C4-2B (cell line): ENCODE results near the gene FKBP1A.

ENCODE experiments used
- ZFX ChIP-seq: fragments of 450-650 bp; IDR thresholded peaks from 2 replicates; pipeline ENCODE4 v1.6.1; 2017
- TF ChIP-seq, protein P1 (sequence below): fragments of 450-650 bp; conservative IDR thresholded peaks from 2 replicates; pipeline ENCODE4 v1.5.1; 2017; ENCODE audit warnings: mild to moderate bottlenecking

DNA sequence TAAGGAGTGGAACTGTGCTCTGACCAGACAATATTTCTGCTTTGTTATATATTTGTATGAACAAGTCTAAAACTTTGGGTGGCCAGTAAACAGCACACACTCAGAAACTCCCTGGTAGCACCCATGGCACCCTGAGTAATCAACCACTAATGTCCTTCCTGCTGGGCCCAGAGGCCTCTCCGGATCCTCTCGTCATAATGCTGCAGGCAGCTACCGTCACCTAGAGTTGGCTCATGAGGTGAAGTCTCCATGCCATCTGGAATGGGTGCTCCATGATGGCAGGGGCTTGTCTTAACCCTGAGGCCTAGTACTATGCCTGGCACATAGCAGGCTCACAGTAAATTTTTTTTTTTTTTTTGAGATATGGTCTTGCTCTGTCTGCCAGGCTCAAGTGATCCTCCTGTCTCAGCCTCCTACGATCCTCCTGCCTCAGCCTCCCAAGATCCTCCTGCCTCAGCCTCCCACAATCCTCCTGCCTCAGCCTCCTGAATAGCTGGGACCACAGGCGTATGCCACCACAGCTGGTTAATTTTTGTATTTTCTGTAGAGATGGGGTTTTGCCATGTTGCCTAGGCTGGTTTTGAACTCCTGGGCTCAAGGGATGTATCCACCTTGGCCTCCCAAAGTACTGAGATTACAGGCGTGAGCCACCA is 60.9 kb downstream of the FKBP1A start:
- TF ChIP-seq, protein P1, sequence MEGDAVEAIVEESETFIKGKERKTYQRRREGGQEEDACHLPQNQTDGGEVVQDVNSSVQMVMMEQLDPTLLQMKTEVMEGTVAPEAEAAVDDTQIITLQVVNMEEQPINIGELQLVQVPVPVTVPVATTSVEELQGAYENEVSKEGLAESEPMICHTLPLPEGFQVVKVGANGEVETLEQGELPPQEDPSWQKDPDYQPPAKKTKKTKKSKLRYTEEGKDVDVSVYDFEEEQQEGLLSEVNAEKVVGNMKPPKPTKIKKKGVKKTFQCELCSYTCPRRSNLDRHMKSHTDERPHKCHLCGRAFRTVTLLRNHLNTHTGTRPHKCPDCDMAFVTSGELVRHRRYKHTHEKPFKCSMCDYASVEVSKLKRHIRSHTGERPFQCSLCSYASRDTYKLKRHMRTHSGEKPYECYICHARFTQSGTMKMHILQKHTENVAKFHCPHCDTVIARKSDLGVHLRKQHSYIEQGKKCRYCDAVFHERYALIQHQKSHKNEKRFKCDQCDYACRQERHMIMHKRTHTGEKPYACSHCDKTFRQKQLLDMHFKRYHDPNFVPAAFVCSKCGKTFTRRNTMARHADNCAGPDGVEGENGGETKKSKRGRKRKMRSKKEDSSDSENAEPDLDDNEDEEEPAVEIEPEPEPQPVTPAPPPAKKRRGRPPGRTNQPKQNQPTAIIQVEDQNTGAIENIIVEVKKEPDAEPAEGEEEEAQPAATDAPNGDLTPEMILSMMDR = no peak
- TF ChIP-seq ZFX = no peak
